ENCODE data around the gene SHROOM3. TPM values are rescaled to one million over a fixed set of nuclear protein-coding genes. Genes with fewer than 3 reads are reported as not detected.
A peak's percentile ranks its signal among the peaks of the same experiment; 100 is the strongest.

The SHROOM3 gene
- total and polyA plus RNA-seq, 7 donors: 5.1 to 71.0 (median 28.2) TPM

GRCh38 chr4:76714226-76714625, 279.2 kb downstream of the SHROOM3 start:
- no peak overlapping the region for H3K27ac ChIP-seq
- WGBS, 2 donors: 81 to 83% methylated on average over 1 of the region's 1 CpG
- no peak overlapping the region for H3K4me3 ChIP-seq
- H3K27me3 ChIP-seq: no peaks in the 10 kb centered on the region
- intact Hi-C loops (cut with DNase I): no loop called here
- peaks cover 0 to 7% (median 0%) of the 10 kb centered on the region in 4 donors for H3K36me3 ChIP-seq
- no peak for DNase-seq
- H3K4me1 ChIP-seq: peaks cover 0 to 28% (median 18%) of the 10 kb centered on the region in 4 donors
- TF ChIP-seq CTCF (IDR thresholded peaks at IDR 0.05) (no peak), POLR2AphosphoS5 (IDR thresholded peaks at IDR 0.05) (no peak), EP300 (IDR thresholded peaks at IDR 0.05) (no peak), POLR2A (IDR thresholded peaks at IDR 0.05) (no peak)
- no peaks in the 10 kb centered on the region for H3K9me3 ChIP-seq

GRCh38 chr4:76716020-76716419, 281.0 kb downstream of the SHROOM3 start:
- TF ChIP-seq EP300 (IDR thresholded peaks at IDR 0.05) (no peak), POLR2AphosphoS5 (IDR thresholded peaks at IDR 0.05) (no peak), CTCF (IDR thresholded peaks at IDR 0.05) (no peak), POLR2A (IDR thresholded peaks at IDR 0.05) (no peak)
- no peaks in the 10 kb centered on the region for H3K9me3 ChIP-seq
- no peak for DNase-seq
- intact Hi-C loops (cut with DNase I): no loop called here
- H3K27ac ChIP-seq: peak overlapping the region in 1 of 4 donors; percentile 2
- no peaks in the 10 kb centered on the region for H3K27me3 ChIP-seq
- peaks cover 0 to 7% (median 0%) of the 10 kb centered on the region in 4 donors for H3K36me3 ChIP-seq
- peaks cover 0 to 19% (median 9%) of the 10 kb centered on the region in 4 donors for H3K4me1 ChIP-seq
- no peak overlapping the region for H3K4me3 ChIP-seq
- WGBS, 2 donors: 83 to 84% methylated on average over 4 of the region's 4 CpGs

GRCh38 chr4:76716658-76717057, 281.6 kb downstream of the SHROOM3 start:
- 15 to 43% methylated on average over 2 of the region's 2 CpGs for WGBS, 2 donors
- TF ChIP-seq POLR2A (IDR thresholded peaks at IDR 0.05) (no peak), CTCF (IDR thresholded peaks at IDR 0.05) (no peak), EP300 (IDR thresholded peaks at IDR 0.05) (no peak), POLR2AphosphoS5 (IDR thresholded peaks at IDR 0.05) (no peak)

GRCh38 chr4:76717431-76717830, 282.4 kb downstream of the SHROOM3 start:
- no peak overlapping the region for H3K4me3 ChIP-seq

More at GRCh38 chr4:76716658-76717057, 281.6 kb downstream of the SHROOM3 start:
- Histone ChIP-seq H3K4me3 (no peak overlapping the region), H3K36me3 (peaks cover 0 to 7% (median 0%) of the 10 kb centered on the region in 4 donors), H3K9me3 (no peaks in the 10 kb centered on the region), H3K27ac (peak overlapping the region in 1 of 4 donors; percentile 2), H3K27me3 (no peaks in the 10 kb centered on the region), H3K4me1 (peaks cover 0 to 19% (median 9%) of the 10 kb centered on the region in 4 donors)
- DNase-seq: no peak
- intact Hi-C loops (cut with DNase I): no loop called here

More at GRCh38 chr4:76717431-76717830, 282.4 kb downstream of the SHROOM3 start:
- H3K4me1 ChIP-seq: peaks cover 0 to 19% (median 9%) of the 10 kb centered on the region in 4 donors
- no peaks in the 10 kb centered on the region for H3K27me3 ChIP-seq
- intact Hi-C loops (cut with DNase I): no loop called here
- WGBS, 2 donors: 92 to 95% methylated on average over 1 of the region's 1 CpG
- TF ChIP-seq POLR2AphosphoS5 (IDR thresholded peaks at IDR 0.05) (no peak), CTCF (IDR thresholded peaks at IDR 0.05) (no peak), POLR2A (IDR thresholded peaks at IDR 0.05) (no peak), EP300 (IDR thresholded peaks at IDR 0.05) (no peak)
- no peaks in the 10 kb centered on the region for H3K9me3 ChIP-seq
- DNase-seq: no peak
- H3K36me3 ChIP-seq: peaks cover 0 to 6% (median 0%) of the 10 kb centered on the region in 4 donors
- H3K27ac ChIP-seq: no peak overlapping the region
